Measurements from ENCODE around the gene DPF1.

GRCh38 chr19:38221919-38222830, 1.8 kb downstream of the DPF1 start:
- TF ChIP-seq, protein P1, sequence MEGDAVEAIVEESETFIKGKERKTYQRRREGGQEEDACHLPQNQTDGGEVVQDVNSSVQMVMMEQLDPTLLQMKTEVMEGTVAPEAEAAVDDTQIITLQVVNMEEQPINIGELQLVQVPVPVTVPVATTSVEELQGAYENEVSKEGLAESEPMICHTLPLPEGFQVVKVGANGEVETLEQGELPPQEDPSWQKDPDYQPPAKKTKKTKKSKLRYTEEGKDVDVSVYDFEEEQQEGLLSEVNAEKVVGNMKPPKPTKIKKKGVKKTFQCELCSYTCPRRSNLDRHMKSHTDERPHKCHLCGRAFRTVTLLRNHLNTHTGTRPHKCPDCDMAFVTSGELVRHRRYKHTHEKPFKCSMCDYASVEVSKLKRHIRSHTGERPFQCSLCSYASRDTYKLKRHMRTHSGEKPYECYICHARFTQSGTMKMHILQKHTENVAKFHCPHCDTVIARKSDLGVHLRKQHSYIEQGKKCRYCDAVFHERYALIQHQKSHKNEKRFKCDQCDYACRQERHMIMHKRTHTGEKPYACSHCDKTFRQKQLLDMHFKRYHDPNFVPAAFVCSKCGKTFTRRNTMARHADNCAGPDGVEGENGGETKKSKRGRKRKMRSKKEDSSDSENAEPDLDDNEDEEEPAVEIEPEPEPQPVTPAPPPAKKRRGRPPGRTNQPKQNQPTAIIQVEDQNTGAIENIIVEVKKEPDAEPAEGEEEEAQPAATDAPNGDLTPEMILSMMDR (IDR thresholded peaks at IDR 0.05; ENCODE audit: low read depth, low read length): no peak
- TF ChIP-seq EZH2phosphoT487 (IDR thresholded peaks at IDR 0.05; ENCODE audit: low read depth): no peak
